Measurements from ENCODE around the gene ICAM4. TPM values are rescaled to one million over a fixed set of nuclear protein-coding genes. Genes with fewer than 3 reads are reported as not detected.

Gene ICAM4
- total RNA-seq, 2 experiments from 2014 or later, result 0.38 TPM; not detected in 1

DNA sequence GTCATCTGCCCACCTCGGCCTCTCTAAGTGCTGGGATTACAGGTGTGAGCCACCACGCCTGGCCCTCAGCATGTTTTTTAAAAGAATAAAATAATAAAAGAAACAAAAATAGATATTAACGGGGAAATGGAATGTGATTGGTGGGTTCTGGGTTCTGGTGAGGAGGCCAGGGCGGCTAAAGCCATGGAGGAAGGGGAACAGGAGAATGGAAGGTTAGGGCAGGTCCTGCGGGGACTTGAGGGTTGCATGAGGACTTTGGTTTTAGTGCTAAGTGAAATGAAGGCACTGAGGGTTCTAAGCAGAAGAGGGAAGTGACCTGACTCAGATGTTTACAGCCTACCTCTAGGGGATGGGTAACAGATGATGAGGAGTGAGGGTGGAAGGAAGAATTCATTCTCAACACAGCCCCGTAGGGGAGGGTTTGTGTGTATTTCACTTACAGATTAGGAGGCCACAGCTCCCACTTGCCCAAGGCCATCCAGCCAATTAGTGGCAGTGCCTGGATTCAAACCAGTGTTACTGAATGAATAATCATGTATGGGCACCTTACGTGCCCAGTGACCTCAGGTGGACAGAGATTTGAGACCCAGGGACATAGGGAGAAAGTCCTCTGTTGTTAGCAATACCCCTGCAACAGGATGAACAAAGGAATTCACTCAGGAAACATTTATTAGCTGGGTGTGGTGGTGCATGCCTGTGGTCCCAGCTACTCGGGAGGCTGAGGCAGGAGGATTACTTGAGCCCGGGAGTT lies 41.4 kb upstream of the ICAM4 start:
- CTCF ChIA-PET (ENCODE audit: unreplicated experiment), result interaction anchor here (1.2 kb wide), 1 partner anchor 18 kb away, joined by 4 read pairs; no protein-coding TSS in a partner anchor
- POLR2A ChIA-PET, result interaction anchor here (1.6 to 2.1 kb wide), 2 partner anchors 10 to 14 kb away, joined by 5 to 12 read pairs; partner anchors contain the start of gene S1PR2

DNA sequence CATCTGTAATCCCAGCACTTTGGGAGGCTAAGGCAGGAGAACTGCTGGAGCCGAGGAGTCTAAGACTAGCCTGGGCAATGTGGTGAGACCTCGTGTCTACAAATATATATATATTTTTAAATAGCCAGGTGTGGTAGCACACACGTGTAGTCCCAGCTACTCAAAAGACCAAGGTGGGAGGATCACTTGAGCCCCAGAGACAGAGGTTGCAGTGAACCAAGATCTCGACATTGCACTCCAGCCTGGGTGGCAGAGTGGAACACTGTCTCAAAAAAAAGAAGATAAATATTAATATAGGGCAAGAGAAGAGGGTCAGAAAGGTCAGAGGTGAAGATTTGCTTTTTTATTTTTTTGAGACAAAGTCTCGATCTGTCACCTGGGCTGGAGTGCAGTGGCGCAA lies 40.2 kb upstream of the ICAM4 start:
- H2AFZ ChIP-seq (ENCODE audit: low read length), result peak overlapping the region; percentile 0; the same call in 1 of the 2 replicates
- ChIA-PET POLR2A (interaction anchor here (0.8 to 2.1 kb wide), 5 partner anchors 11 to 65 kb away, joined by 3 to 12 read pairs (median 3); no protein-coding TSS in a partner anchor), CTCF (ENCODE audit: unreplicated experiment) (interaction anchor here (1.4 kb wide), 1 partner anchor 10 kb away, joined by 4 read pairs; no protein-coding TSS in a partner anchor)
- peak; percentile 66 for DNase-seq (ENCODE audit: low spot score)
- H4K20me1 ChIP-seq (ENCODE audit: insufficient read depth, low read length), result no peaks in the 10 kb centered on the region
- intact Hi-C loops (cut with micrococcal nuclease; ENCODE audit: unreplicated experiment), result no loop called here
- H3K9me2 ChIP-seq (ENCODE audit: insufficient read depth, low read length), result no peaks in the 10 kb centered on the region
- H3K9me3 ChIP-seq (ENCODE audit: low read length), result no peaks in the 10 kb centered on the region
- H3K27ac ChIP-seq (ENCODE audit: low read depth, low read length, poor library complexity, severe bottlenecking), result peak overlapping the region; percentile 95
- H3K4me3 ChIP-seq (ENCODE audit: low read depth, low read length, poor library complexity, severe bottlenecking), result no peak overlapping the region
- no peak for TF ChIP-seq EZH2phosphoT487 (IDR thresholded peaks at IDR 0.05; ENCODE audit: borderline replicate concordance, low read depth, low read length)
- TF ChIP-seq, protein P1, sequence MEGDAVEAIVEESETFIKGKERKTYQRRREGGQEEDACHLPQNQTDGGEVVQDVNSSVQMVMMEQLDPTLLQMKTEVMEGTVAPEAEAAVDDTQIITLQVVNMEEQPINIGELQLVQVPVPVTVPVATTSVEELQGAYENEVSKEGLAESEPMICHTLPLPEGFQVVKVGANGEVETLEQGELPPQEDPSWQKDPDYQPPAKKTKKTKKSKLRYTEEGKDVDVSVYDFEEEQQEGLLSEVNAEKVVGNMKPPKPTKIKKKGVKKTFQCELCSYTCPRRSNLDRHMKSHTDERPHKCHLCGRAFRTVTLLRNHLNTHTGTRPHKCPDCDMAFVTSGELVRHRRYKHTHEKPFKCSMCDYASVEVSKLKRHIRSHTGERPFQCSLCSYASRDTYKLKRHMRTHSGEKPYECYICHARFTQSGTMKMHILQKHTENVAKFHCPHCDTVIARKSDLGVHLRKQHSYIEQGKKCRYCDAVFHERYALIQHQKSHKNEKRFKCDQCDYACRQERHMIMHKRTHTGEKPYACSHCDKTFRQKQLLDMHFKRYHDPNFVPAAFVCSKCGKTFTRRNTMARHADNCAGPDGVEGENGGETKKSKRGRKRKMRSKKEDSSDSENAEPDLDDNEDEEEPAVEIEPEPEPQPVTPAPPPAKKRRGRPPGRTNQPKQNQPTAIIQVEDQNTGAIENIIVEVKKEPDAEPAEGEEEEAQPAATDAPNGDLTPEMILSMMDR (conservative IDR thresholded peaks at IDR 0.05; ENCODE audit: low read length), result no peak
- H3K79me2 ChIP-seq (ENCODE audit: insufficient read depth, low read depth, low read length), result peaks cover 5% of the 10 kb centered on the region; the same call in 1 of the 2 replicates
- peaks cover 97% of the 10 kb centered on the region for H3K4me1 ChIP-seq (ENCODE audit: insufficient read depth, low read length, poor library complexity, severe bottlenecking)
- no TSS peak for BruUV-seq (replicated peaks)
- peak overlapping the region; percentile 18 for H3K4me2 ChIP-seq (ENCODE audit: low read length)
- no peaks in the 10 kb centered on the region for H3K36me3 ChIP-seq (ENCODE audit: insufficient read depth, low read length)

More for the DNA sequence above, 41.4 kb upstream of the ICAM4 start:
- H3K79me2 ChIP-seq (ENCODE audit: insufficient read depth, low read depth, low read length), result no peaks in the 10 kb centered on the region
- H3K4me1 ChIP-seq (ENCODE audit: insufficient read depth, low read length, poor library complexity, severe bottlenecking), result peaks cover 98% of the 10 kb centered on the region
- H3K36me3 ChIP-seq (ENCODE audit: insufficient read depth, low read length), result no peaks in the 10 kb centered on the region
- H4K20me1 ChIP-seq (ENCODE audit: insufficient read depth, low read length), result no peaks in the 10 kb centered on the region
- peak overlapping the region; percentile 95 for H3K27ac ChIP-seq (ENCODE audit: low read depth, low read length, poor library complexity, severe bottlenecking)
- DNase-seq (ENCODE audit: low spot score), result peak; percentile 89
- no peak overlapping the region; the same call in 1 of the 2 replicates for H2AFZ ChIP-seq (ENCODE audit: low read length)
- no peak overlapping the region for H3K4me3 ChIP-seq (ENCODE audit: low read depth, low read length, poor library complexity, severe bottlenecking)
- intact Hi-C loops (cut with micrococcal nuclease; ENCODE audit: unreplicated experiment), result no loop called here
- TF ChIP-seq, protein P1 (conservative IDR thresholded peaks at IDR 0.05; ENCODE audit: low read length), result no peak
- TF ChIP-seq EZH2phosphoT487 (IDR thresholded peaks at IDR 0.05; ENCODE audit: borderline replicate concordance, low read depth, low read length), result no peak
- H3K9me2 ChIP-seq (ENCODE audit: insufficient read depth, low read length), result no peaks in the 10 kb centered on the region
- H3K9me3 ChIP-seq (ENCODE audit: low read length), result no peaks in the 10 kb centered on the region
- peak overlapping the region; percentile 55 for H3K4me2 ChIP-seq (ENCODE audit: low read length)
- BruUV-seq (replicated peaks), result no TSS peak

Data from OCI-LY7 (cell line).